HG03060 (cell line): ENCODE results near the gene TRIB2.

Experiments
- ATAC-seq: cut with Tn5 transposase; IDR thresholded peaks from one replicate; pipeline ENCODE4 v1.9.1; 2021; ENCODE audit warnings: low read depth, moderate number of reproducible peaks; ENCODE audit not compliant: unreplicated experiment

TRIB2 gene

DNA sequence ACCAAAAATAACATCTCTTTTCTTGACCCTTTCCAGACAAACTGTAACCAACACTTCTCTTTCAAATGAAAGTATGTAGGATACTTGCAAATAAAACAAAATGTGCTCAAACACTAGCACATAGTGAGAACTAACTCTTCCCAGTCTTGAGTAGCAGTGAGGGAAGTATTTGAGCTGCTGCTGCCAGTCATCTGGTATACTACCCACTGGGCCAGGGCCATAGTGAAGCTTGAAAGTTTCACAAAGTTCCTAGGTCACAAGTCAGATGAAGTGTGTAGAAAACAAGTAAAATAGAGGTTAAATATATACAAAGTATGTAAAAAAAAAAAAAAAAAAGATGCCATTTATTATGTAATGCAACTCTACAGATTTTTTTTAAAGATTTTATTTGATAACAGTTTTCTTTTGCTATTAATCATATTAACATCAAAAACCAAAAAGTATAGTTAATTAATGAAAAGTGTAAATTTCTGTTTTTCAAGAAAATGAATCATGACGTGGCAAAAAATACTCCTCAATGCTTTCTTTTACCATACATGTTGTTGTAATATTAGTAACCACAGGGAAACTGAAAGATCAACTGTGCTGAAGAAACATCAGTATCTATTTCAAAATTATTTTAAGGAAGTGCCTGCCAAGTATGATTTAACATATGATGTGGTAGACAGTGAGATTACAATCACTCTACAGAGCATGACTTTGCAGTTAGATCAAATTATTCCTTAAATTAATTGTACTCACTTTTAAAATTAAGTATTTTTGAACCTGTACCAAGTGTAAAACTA lies 21.6 kb upstream of the TRIB2 start:
- ATAC-seq: peak; percentile 90

DNA sequence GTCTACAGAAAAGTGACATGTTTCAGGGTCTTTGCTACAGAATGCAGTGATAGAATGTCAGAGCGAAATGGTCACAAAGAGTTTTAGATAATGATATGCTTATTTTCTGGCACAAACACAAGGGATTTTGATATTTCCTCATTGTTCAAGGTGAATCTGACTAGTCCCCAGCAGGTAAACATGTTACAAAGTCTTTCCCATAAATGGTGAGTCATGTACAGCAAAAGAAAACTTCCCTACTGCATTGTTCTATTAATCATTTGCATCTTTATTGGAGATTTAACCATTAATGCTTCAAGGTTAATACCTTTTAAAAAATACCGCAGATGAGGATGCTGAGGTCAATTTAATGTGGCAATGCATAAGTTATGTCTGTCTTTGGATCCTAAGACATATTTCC lies 19.1 kb upstream of the TRIB2 start:
- ATAC-seq: no peak

DNA sequence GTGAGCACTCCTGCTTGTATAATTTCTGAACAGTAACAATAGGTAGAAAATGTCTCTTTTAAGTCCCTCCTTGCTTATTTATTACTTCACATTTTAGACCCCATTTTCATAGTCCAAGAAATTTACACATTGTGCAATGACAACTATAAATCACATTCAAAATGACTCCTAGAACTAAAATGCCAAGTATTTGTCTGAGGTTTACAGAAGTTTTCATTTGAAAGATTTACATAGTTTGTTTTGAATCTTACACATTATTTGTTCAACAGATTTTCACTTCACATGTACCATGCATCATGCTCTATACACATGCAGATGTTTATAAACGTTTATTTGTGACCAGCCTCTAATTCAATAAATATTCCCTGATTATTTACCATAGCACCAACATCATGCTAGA lies 15.7 kb upstream of the TRIB2 start:
- no peak for ATAC-seq

DNA sequence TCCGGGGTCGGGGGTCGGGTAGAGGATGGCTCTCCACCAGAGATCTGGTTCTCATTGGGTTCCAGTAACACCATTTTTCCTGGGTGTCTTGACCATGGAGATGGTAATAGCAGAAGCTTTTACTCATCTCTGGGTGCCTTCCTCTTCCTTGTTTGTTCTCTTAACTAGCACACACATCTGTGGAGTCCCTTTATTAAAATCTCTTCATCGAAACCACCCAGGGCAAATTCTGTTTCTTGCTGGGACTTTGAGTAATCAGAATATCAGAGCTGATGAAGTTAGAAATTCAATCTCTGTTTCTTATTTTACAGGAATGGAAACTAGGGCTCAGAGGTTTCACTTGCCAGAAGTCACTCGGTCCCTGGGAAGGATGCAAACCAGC lies 15.0 kb upstream of the TRIB2 start:
- no peak for ATAC-seq

DNA sequence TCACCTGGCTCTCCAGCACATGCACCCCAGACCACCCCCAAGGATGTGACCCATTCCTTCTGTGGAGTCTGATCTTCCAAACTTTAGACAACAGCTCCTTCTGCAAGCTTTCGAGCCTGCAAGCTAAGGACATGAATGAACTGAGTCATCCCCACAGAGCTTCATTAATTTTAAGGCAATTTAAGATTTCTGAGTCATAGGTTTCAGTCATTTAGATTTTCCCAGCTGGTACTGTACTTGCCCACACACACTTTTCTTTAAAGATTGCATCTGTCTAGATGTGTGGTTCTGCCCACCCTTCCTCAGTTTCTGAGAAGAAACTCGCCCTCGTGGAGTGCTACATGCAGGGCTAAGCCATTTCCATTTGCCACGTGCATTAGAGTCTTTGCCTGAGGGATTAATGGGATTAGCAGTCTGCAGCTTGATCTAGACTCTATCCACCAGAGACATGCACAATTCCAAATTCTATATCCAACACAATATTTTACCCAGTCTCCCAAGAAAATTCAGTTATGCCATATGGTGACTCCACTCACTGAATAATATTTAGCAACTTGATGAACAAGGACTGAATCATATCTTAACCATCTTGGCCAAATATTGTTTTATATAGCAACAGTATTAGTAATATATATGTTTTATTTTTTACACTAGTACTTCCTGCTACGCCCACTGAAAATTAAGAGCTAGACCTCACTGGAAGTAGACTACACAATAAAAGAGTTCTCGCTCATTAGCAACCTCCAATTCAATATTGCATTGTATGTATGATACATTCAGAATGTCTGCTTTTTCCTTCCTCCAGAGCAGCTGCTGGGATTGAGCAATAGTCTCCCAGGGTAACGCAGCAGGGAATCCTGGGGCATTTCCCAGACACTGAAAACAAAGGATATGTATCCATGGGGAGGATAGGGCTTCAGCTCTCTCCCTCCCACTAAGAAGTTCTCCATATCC lies 14.3 kb upstream of the TRIB2 start:
- no peak for ATAC-seq

DNA sequence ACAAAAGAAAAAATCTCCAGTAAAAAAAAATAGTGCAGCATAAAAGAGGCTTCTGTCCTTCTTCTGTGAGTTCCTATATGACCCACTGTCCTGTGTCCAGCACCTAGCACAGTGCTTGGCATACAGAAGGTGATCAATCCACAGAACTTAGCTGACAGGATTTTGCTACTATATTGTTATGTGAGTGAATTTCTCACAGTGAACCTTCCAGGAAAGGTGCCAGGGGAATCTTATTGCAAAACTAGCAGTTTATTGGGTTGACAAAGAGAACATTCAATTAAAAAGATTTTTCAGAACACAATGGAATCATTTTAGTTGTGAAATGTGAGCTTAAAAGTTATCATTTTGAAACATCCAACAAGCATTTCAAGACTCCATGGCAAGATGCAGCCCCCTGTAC lies 12.4 kb upstream of the TRIB2 start:
- ATAC-seq: no peak

DNA sequence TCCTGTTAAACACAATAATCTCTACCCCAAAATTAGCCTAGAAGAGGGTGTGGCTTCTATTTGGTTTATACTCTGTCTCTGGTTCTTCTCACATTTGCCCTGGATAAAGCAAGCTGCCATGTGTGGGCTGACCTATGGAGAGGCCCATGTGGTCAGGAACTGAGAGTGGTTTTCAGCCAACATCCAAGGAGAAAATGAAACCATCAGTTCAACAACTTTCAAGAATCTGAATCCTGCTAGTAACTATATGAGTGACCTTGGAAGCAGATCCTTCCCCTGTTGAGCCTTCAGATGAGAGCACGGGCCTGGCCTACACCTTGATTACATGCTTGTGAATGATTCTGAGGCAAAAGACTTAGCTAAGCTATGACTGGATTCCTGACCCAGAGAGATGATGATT lies 11.5 kb upstream of the TRIB2 start:
- no peak for ATAC-seq

DNA sequence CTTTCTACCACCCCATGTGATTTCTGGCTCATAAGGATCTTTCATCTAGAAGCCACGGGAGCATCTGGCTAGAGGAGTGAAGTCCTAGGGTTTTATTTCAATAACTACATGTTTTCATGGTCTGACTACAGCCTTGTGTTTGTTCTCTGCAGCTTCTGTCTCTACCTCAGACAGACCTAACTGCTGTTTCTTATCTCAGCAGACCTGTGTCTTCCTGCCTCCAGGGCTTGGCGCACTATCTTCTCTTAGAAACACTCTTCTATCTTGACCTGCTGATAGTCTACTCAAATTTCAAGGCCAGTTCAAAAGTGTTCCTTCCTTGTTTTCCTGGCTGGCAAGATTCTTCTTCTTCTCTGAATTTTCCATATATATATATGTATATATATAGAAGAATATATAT lies 11.0 kb upstream of the TRIB2 start:
- ATAC-seq: no peak

DNA sequence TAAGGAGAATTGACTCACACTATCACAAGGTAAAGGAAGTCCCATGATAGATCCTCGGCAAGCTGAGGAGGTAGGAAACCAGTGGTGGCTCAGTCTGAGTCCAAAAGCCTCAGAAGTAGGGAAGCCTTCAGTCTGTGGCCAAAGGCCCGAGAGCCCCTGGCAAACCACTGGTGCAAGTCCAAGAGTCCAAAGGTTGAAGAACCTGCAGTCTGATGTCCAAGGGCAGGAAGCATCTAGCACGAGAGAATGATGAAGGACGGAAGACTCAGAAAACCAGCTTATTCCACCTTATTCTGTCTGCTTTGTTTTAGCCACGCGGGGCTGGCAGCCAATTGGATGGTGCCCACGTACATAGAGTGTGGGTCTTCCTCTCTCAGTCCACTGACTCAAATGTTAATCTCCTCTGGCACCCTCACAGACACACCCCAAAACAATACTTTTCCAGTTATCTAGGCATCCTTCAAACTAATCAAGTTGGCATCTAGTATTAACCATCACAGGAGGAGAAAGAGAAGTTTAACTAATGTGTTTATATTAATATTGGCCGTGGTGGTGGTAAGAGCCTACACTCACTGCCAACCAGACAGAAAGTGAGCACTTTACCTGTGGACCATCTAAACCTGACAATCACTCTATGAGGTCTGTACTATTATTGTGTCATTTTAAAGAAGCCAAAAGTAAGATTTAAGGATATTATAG lies 8.1 kb upstream of the TRIB2 start:
- no peak for ATAC-seq

DNA sequence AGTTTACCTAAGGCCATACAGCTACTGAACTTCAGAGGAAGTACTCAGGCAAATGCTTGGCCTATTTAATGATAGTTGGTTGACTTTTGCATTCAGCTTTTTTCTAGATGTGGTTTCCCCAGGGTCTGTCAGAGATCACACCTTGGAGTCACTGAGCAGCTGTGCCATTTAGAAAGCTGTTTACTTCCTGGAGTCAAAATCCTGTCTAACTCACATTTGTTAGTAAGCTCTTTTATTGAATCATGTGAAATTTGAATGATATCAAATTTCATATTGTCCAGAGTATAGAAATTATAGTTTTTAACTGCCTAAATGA lies 7.6 kb upstream of the TRIB2 start:
- ATAC-seq: no peak

DNA sequence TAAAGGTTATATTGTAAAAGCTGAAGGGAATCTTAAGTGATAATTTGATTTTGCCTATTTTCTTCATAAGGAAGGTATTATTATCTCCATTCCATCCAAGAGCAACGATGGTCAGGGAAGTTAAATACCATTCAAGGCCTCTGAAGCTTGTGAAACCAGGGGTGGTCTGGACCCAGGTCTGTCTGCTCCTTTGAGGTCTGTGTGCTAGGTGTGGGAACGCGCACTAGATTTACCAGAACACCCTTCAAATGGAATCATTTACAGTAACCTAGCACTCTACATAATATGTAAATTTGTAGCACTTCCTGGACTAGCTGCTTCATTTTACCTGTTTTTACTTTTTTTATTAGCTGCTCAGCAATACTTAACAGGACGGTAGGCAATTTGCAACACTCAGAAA lies 6.4 kb upstream of the TRIB2 start:
- no peak for ATAC-seq

DNA sequence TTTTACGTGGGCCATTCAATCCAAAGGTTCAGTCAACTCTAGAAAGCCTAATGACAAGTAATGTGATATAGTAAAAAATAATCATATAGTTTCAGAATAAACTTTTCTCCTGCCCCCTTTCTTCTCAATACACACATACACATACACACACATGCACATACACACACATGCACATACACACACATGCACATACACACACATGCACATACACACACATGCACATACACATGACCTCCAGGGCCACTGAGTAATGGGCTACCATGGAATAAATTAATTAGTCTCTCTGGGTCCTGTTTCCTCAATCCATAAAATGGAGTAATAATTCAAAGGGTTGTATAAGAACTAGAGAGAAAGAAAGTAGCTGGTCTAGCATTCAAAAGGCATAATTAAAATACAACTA lies 5.4 kb upstream of the TRIB2 start:
- ATAC-seq: no peak

DNA sequence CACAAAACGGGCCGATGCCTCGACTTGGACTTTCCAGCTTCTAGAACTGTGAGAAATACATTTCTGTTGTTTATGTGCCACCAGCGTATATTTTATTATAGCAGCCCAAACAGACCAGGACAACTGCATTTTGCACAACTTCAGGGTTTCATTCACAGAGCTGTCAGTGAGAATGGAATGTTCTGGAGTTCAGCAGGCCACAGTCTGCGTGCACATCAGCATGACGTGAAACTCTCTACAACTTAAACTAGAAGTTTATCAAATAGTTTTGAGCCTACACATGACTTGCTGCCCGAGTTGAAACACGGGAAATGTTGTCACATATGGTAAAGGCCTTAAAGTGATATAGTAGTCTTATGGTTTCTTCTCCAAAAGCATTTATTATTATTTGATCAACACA lies 3.9 kb upstream of the TRIB2 start:
- ATAC-seq: no peak

DNA sequence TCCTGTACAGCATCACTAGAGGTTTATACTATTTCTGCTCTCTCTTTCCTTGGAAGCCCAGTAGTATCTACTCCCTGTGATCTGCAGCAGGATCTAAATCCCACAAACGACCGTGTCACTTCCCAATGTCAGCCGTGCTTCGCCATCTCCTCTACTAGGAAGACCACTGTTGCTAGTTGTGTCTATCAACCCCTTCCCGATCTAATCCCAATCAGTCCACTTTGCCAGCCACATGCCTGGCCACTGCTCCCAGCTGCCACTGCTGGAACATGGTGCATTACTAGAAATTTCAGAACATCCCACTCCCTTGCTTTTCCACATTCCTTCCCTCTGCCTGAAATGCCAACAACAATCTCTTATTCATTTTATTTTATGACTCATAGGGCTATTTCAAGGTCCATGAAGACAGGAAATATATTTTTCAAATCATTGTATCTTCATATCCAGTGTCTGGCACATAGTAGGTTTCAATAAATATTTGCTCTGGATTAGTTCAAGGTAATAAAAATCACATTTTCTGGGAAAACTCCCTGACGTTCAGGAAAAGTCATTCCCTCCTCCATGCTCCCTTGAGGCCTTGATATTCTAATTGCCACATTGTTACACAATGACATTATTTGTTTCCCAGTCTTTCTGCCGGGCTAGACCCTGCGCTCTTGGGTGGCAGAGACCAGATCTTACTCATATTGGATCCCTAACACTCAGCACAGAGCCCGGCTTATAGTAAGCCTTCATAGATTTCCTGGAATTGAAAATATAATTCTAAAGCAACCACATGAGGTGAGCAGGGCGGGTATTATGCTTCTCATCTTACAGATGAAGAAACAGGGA lies 2.1 kb upstream of the TRIB2 start:
- ATAC-seq: no peak

DNA sequence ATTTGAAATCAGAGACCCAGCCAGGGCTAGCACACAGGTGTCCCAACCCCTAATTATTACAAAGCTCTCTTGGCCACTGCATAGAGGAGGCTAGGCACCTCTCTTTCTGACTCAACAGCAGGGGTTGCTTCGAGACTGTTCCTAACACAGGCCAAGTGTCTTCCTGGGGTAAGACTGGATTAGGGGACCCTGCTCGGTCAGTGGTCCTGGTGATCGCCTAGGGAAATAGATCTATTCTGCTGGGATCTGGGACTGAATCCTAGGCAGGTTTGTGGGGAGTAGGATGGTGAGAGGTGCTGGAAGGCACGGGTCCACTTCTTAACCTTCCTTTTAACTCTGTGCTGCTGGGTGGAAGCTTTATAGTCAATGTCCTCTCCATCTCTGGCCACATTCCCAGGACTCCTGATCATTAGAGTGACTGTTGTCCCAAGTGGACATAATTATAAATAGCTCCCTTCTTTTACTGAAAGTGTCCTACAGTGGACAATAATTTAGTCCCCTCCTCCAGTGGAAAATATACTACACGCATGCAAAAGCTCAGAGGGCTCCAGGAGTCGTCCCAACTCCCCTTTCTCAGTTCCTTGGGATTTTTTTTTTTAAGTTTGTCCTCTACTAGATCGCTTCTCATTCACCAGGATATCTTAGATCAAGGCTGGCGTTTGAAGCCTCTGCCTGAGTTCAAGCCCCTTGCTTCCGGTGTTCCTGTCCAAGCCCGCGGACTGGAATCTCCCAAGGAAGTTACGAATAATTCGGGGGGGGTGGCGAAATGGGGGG lies 1.3 kb upstream of the TRIB2 start:
- ATAC-seq: no peak

DNA sequence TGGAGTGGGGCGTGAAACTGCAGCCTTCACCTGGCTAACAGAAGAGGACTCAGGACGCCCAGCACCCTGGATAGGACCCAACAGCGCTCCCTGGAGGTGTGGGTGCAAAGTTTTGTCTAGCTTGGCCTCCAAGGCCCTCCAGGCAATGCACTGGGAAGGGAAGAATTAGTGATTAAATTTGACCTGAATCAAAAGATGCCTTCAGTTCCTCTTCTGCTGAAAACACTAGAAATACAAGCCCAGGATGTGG lies 779 bp upstream of the TRIB2 start:
- ATAC-seq: no peak

DNA sequence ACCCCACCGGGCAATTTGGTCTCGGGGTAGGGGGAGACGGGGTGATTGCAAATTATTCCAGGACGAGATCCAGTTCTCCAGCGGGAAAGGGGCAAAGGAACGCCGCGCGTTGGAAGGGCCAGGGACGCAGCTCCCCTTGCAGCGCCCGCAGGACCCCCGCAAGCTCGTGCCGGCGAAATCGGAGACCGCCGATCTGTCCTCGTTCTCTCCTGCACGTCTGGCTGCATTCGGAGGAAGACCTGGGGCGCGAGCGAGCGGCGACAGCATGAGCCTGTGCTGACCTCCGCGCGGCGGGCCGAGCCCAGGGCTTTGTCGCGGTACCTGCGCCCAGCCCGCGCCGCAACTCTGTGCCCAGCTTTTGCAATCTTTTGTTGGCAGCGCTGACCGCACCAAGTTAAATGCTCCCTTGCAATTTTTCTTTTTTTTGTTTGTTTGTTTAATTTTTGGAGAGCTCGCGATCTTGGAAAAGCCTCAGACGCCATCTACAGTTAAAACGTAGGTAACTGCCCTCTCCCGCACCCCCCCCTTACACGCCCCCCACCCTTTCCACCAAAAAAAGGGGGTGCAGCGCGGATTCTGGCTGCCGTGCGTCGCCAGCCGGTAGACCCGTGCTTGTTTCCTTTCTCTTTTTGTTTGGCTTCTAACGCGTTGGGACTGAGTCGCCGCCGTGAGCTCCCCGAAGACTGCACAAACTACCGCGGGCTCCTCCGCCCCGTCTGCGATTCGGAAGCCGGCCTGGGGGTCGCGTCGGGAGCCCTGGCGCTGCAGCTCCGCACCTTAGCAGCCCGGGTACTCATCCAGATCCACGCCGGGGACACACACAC lies 667 bp downstream of the TRIB2 start:
- ATAC-seq: no peak

DNA sequence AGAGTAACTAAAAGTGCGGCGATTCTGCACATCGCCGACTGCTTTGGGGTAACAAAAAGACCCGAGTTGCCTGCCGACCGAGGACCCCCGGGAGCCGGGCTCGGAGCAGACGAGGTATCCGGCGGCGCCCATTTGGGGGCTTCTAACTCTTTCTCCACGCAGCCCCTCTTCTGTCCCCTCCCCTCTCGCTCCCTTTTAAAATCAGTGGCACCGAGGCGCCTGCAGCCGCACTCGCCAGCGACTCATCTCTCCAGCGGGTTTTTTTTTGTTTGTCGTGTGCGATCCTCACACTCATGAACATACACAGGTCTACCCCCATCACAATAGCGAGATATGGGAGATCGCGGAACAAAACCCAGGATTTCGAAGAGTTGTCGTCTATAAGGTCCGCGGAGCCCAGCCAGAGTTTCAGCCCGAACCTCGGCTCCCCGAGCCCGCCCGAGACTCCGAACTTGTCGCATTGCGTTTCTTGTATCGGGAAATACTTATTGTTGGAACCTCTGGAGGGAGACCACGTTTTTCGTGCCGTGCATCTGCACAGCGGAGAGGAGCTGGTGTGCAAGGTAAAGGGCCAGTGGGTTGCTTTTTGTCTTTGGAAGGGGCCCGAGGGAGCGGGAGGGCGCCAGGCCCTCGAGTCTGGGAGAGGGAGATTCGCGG lies 1.4 kb downstream of the TRIB2 start:
- no peak for ATAC-seq
